NCI-H446 treated with DMSO at 0.1 percent for 48 hours (cell line): ENCODE data around the gene IFNA6.
"Not testable (repeated sequence)": the region's sequence is repeated elsewhere in the genome, so short reads cannot be mapped to it uniquely, and the experiment has no call there.

ENCODE experiments used
- DNase-seq: peaks from one replicate; lab custom pipeline; 2025; lab: John Stamatoyannopoulos, UW

IFNA6 gene

GRCh38 chr9:21350787-21351186, at the start of gene IFNA6:
TSS of gene IFNA6 (minus strand) at chr9:21350887. CDS start at chr9:21350887, 0 bp downstream.
- DNase-seq: no peak

GRCh38 chr9:21399956-21400355, 49.3 kb upstream of the IFNA6 start:
- DNase-seq: no peak

GRCh38 chr9:21398955-21399489, 48.3 kb upstream of the IFNA6 start:
- DNase-seq: no peak

- no peak for DNase-seq
Measured at GRCh38 chr9:21395778-21396717, 45.4 kb upstream of the IFNA6 start.

GRCh38 chr9:21392270-21392669, 41.6 kb upstream of the IFNA6 start:
- DNase-seq: no peak

- no peak for DNase-seq
Measured at GRCh38 chr9:21385131-21385670, 34.5 kb upstream of the IFNA6 start, which contains the start of gene IFNA2. TSS of gene IFNA2 (minus strand) at chr9:21385398. CDS start at chr9:21385329, 69 bp downstream.

- DNase-seq: no peak
Measured at GRCh38 chr9:21383627-21384026, 32.9 kb upstream of the IFNA6 start.

- no peak for DNase-seq
Measured at GRCh38 chr9:21381448-21382339, 31.0 kb upstream of the IFNA6 start.

- DNase-seq: not testable (repeated sequence)
Measured at GRCh38 chr9:21371467-21371866, 20.8 kb upstream of the IFNA6 start.

- DNase-seq: no peak
Measured at GRCh38 chr9:21367957-21368356, 17.3 kb upstream of the IFNA6 start, which contains the start of gene IFNA13. TSS of gene IFNA13 (minus strand) at chr9:21368057. CDS start at chr9:21368010, 47 bp downstream.

- not testable (repeated sequence) for DNase-seq
Measured at GRCh38 chr9:21367169-21367568, 16.5 kb upstream of the IFNA6 start.

GRCh38 chr9:21362287-21362686, 11.6 kb upstream of the IFNA6 start:
- DNase-seq: no peak

GRCh38 chr9:21357479-21358460, 7.1 kb upstream of the IFNA6 start:
- no peak for DNase-seq

GRCh38 chr9:21348430-21348970, 2.2 kb downstream of the IFNA6 start:
- no peak for DNase-seq

GRCh38 chr9:21340735-21341134, 10.0 kb downstream of the IFNA6 start:
- DNase-seq: no peak

- no peak for DNase-seq
Measured at GRCh38 chr9:21336457-21336856, 14.2 kb downstream of the IFNA6 start.

GRCh38 chr9:21334701-21335632, 15.7 kb downstream of the IFNA6 start, which contains the start of gene KLHL9:
TSS of gene KLHL9 (minus strand) at chr9:21335404. CDS start at chr9:21334859, 545 bp downstream.
- DNase-seq: peak; percentile 86

- DNase-seq: no peak
Measured at GRCh38 chr9:21333226-21333625, 17.5 kb downstream of the IFNA6 start.
